NT2/D1 (cell line): ENCODE results near the gene SRGAP2B.
"Not testable (repeated sequence)": the region's sequence is repeated elsewhere in the genome, so short reads cannot be mapped to it uniquely, and the experiment has no call there.

Source experiments
- YY1 ChIP-seq: IDR thresholded peaks from 2 replicates; pipeline ENCODE4 v1.6.1; 2011; ENCODE audit not compliant: insufficient read length, insufficient read depth
- ZNF274 ChIP-seq: IDR thresholded peaks from 2 replicates; pipeline ENCODE4 v1.6.1; 2011; ENCODE audit warnings: mild to moderate bottlenecking, low read depth, low read length

DNA sequence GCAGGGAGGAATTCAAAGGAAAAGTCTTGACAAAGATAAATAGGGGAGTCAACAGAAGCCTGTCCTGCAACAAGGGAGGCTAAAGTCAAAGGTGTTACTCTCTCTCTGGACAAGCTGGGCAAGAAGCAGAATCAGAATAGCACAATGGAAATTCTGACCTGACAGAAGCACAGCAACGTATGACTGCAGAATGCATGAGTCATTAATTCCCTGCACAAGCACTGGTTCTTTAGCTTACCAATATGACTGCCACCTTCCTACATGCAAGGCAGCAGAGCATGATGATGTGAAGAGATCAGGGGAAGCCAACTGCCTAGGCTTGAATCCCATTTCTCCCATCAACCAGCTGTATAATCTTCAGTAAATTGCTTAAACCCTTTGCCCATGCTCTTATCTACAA, 153.4 kb downstream of the SRGAP2B start:
- not testable (repeated sequence) for TF ChIP-seq ZNF274, YY1
